Adrenal gland (tissue), 12 donors: ENCODE results near the gene KLHL2. TPM values are rescaled to one million over a fixed set of nuclear protein-coding genes. Genes with fewer than 3 reads are reported as not detected.
"Not testable (repeated sequence)": the region's sequence is repeated elsewhere in the genome, so short reads cannot be mapped to it uniquely, and the experiment has no call there.

ENCODE experiments used
- DNase-seq, 7 donors: peaks; one replicate each; pipeline ENCODE4 v3.0.0-alpha.2; 2019 to 2020
- H3K27ac ChIP-seq, 5 donors: fragments of 200-600 bp; sonication (generic) in 4 of 5; 1 replicate in 3 of 5; 2 replicates in 2 of 5; pipeline versions ENCODE4 v1.5.1 to v1.8.0; 2016 to 2020; ENCODE audit warnings: mild to moderate bottlenecking in 1 of 5
- H3K27me3 ChIP-seq: fragments of 200-600 bp; 2 replicates; pipeline ENCODE4 v1.8.0; 2021
- H3K36me3 ChIP-seq, 2 donors: fragments of 200-600 bp; replicated peaks in 1 of 2; 1 replicate in 1 of 2; 2 replicates in 1 of 2; pipeline versions ENCODE4 v1.5.1 to v1.8.0; 2018 to 2022
- H3K4me1 ChIP-seq, 2 donors: fragments of 200-600 bp; replicated peaks in 1 of 2; 1 replicate in 1 of 2; 2 replicates in 1 of 2; pipeline versions ENCODE4 v1.5.1 to v1.8.0; 2018 to 2021
- H3K4me3 ChIP-seq, 4 donors: fragments of 200-600 bp; sonication (generic) in 3 of 4; one replicate each; pipeline ENCODE4 v1.5.1; 2016 to 2018
- H3K9me3 ChIP-seq, 3 donors: fragments of 200-600 bp; sonication (generic) in 1 of 3; replicated peaks in 1 of 3; 1 replicate in 2 of 3; 2 replicates in 1 of 3; pipeline versions ENCODE4 v1.5.1 to v1.8.0; 2016 to 2021
- CTCF ChIP-seq, 6 experiments: fragments of 450-650 bp in 4 of 6; fragments of 200-600 bp in 2 of 6; sonication (generic) in 1 of 6; IDR thresholded peaks; 1 replicate in 5 of 6; 2 replicates in 1 of 6; pipeline versions ENCODE4 v1.5.1 to v1.8.0; 2016 to 2021; ENCODE audit warnings: antibody characterized with exemption in 6 of 6, mild to moderate bottlenecking in 2 of 6, moderate library complexity in 1 of 6
- POLR2A ChIP-seq, 2 donors: fragments of 450-650 bp; IDR thresholded peaks; one replicate each; pipeline ENCODE4 v1.6.1; 2017; ENCODE audit warnings: antibody characterized with exemption in 2 of 2, mild to moderate bottlenecking in 2 of 2, moderate library complexity in 1 of 2
- WGBS, 4 donors: extraction: QIAGEN DNeasy Blood & Tissue Kit in 2 of 4; methylation state at CpG; one replicate each; pipeline versions ENCODE4 v1.1.5 to v1.1.7; 2013 to 2017; 5-methylcytosine and 5-hydroxymethylcytosine counted together
- intact Hi-C, 2 donors: fragments of 100-400 bp; cut with DNase I; formaldehyde crosslinking; loops; one replicate each; pipeline versions ENCODE4 v1.14.1 to v1.15.0; 2022 to 2023
- polyA plus RNA-seq, 3 donors: library from polyadenylated mRNA; stranded (reverse); fragments of 200-250 nt in 2 of 3; fragments of 350-450 nt in 1 of 3; fragmentation: Illumina TruSeq in 1 of 3; extraction: RNeasy Lipid Tissue Mini Kit (QIAGEN cat#74804) in 1 of 3; gene quantifications; one replicate each; pipeline ENCODE4 v1.2.3, GENCODE V29; 2013 to 2014
- total RNA-seq, 9 donors: library from RNA; depleted of rRNA in 4 of 9; stranded (reverse); fragments of >200 nt in 4 of 9; fragments of 120-200 nt in 1 of 9; fragmentation: NEBNext Ultra II Directional in 1 of 9; extraction: Animal tissue kit (Norgen Biotek cat#: 25700) in 1 of 9; gene quantifications; one replicate each; pipeline versions ENCODE4 v1.1.0 to v1.2.4, GENCODE V29; 2013 to 2023
- donor health status: healthy with polysubstance abuse.
- donor health status: Bipolar disorder and iron deficiency.
- donor health status: DM: yes; HTN: yes; CAD: no.
- donor health status: DM: no; HTN: no; CAD: no.
- donor health status: DM: no; HTN: no; CAD: no.
- donor health status: DM: yes; HTN: yes; CAD: no.

The KLHL2 gene
- total and polyA plus RNA-seq, 12 donors, result 9.7 to 45.5 (median 25.2) TPM

DNA sequence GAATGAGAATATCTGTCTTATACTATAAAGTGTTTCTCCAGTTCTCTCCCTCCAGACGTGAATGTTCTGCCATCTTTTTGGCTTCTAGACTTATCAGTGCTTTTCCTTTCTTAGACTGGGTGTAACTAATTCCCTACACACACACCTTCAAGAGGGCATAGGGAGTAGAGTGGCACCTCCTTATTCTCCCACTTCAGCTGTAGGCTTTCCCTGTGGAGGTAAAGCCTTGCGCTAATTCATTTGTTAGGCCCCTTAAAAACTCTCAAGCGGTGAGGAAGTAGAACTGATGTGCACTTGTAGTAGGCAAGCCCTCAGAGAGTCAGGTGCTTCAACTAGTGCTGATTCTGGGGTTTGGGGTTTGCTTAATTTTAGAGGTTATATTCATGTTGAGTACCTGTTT, 10.0 kb downstream of the KLHL2 start:
- no peak for DNase-seq
- TF ChIP-seq CTCF (IDR thresholded peaks at IDR 0.05) (no peak), POLR2A (IDR thresholded peaks at IDR 0.05) (no peak)
- intact Hi-C loops, result no loop called here
- H3K27me3 ChIP-seq, result no peaks in the 10 kb centered on the region
- H3K27ac ChIP-seq, result no peak overlapping the region
- H3K36me3 ChIP-seq, result no peaks in the 10 kb centered on the region
- H3K4me1 ChIP-seq, result peaks cover 18 to 30% of the 10 kb centered on the region in 2 donors
- WGBS, 4 donors, result 78 to 92% (median 89%) methylated on average over 3 of the region's 3 CpGs
- no peak overlapping the region for H3K4me3 ChIP-seq
- no peaks in the 10 kb centered on the region for H3K9me3 ChIP-seq

- H3K36me3 ChIP-seq, intact Hi-C loops: not testable (repeated sequence)
- 61 to 94% (median 84%) methylated on average over 4 of the region's 4 CpGs for WGBS, 4 donors
Measured at GRCh38 chr4:165221306-165221705, 13.9 kb downstream of the KLHL2 start.

DNA sequence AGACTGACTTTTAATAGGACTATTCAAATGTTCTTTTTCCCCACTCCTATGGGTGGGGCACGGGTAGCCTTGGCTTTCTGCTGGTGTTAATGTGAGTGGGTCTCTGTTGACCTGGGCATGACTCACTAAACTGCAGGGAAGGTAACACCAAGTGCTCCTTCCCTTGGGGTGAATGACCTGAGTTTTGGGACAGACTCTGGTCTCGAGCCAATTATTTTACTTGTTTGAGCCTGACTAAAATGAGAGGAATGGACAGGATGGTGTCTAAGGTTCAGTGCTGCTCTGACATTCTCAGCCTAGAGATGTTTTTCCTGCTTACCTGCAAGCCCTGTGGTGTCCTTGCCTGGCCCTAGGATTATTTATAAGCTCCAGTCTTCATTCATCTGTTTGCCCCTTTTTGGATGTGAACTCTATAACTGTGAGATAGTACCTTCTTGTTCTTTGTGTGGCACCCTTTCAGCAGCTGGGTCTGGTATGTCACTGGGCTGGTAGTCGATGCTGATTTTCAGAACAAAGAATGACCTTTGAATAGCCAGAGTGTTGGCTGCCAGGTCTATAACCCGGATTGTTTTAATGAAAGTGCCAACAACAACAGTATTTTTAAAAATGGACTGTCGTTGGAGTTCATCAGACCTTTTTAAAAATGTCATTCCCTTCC, 14.8 kb downstream of the KLHL2 start:
- peaks cover 14 to 15% of the 10 kb centered on the region in 2 donors for H3K4me1 ChIP-seq
- intact Hi-C loops, H3K27me3 ChIP-seq, H3K36me3 ChIP-seq, H3K9me3 ChIP-seq, H3K4me3 ChIP-seq: not testable (repeated sequence)
- WGBS, 4 donors, result 5 to 19% (median 14%) methylated on average over 3 to 5 of the region's 5 CpGs
- DNase-seq, result peak in 4 of 7 donors; percentile 33 to 43 (median 40)
- H3K27ac ChIP-seq, result peak overlapping the region; percentile 33 to 75 (median 51)

More at GRCh38 chr4:165221306-165221705, 13.9 kb downstream of the KLHL2 start:
- H3K4me3 ChIP-seq, H3K27me3 ChIP-seq, H3K9me3 ChIP-seq: not testable (repeated sequence)
- peak overlapping the region in 4 of 5 donors; percentile 12 to 75 (median 34) for H3K27ac ChIP-seq
- peaks cover 15 to 16% of the 10 kb centered on the region in 2 donors for H3K4me1 ChIP-seq
- DNase-seq, result peak in 1 of 7 donors; percentile 14

GRCh38 chr4:165222651-165222994, 15.3 kb downstream of the KLHL2 start:
- no peaks in the 10 kb centered on the region for H3K9me3 ChIP-seq
- H3K27me3 ChIP-seq, result no peaks in the 10 kb centered on the region
- H3K27ac ChIP-seq, result peak overlapping the region; percentile 33 to 76 (median 51)
- DNase-seq, result peak in 3 of 7 donors; percentile 20 to 42 (median 30)
- no peaks in the 10 kb centered on the region for H3K36me3 ChIP-seq
- peaks cover 14 to 15% of the 10 kb centered on the region in 2 donors for H3K4me1 ChIP-seq
- TF ChIP-seq CTCF (IDR thresholded peaks at IDR 0.05) (no peak), POLR2A (IDR thresholded peaks at IDR 0.05) (no peak)
- H3K4me3 ChIP-seq, result no peak overlapping the region
- WGBS, 4 donors, result 23 to 38% (median 31%) methylated on average over 2 of the region's 2 CpGs
- intact Hi-C loops, result no loop called here

- H3K36me3 ChIP-seq, H3K4me1 ChIP-seq, H3K27ac ChIP-seq, H3K27me3 ChIP-seq, H3K9me3 ChIP-seq, intact Hi-C loops, DNase-seq, H3K4me3 ChIP-seq: not testable (repeated sequence)
- whole genome bisulfite sequencing, 4 donors, result 76 to 91% (median 84%) methylated on average over 2 of the region's 2 CpGs
Measured at GRCh38 chr4:165227401-165227800, 20.0 kb downstream of the KLHL2 start.

DNA sequence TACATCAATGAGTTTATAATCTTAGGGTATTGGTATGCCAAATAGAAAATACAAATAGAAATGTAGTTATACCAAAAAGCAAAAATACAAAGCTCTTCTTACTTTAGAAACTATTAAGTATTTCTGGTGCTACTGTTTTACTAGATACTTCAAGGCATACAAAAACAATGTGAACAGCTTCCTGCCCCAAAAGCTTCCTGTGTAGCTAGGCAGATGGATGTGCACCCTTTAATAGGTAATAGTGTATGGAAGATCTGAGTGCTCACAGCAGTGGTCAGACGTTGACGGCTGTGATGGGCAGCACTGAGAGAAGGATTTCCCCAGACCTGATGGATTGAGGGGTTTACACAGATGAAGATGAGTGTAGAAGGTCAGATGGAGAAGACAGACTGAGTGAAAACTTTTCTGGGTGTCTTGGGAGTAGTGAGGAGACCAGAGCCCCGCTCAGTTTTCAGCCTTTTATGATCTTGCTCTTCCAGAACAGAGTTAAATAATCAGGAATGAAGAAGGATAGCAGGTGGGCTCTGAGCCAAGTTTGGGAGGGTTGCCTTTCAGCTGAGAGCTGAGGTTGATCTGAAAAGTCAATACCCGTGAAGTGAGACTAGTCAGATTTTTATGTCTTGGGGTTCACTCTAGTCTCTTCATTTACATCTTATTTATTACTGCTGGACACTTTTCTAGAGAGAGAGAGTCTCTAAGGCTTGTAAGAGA, 22.3 kb downstream of the KLHL2 start:
- H3K4me1 ChIP-seq, H3K9me3 ChIP-seq, H3K4me3 ChIP-seq, intact Hi-C loops, H3K27me3 ChIP-seq, H3K27ac ChIP-seq, H3K36me3 ChIP-seq: not testable (repeated sequence)
- WGBS, 4 donors, result 83 to 91% (median 86%) methylated on average over 4 of the region's 4 CpGs
- peak in 1 of 7 donors; percentile 36 for DNase-seq

GRCh38 chr4:165232623-165233433, 25.5 kb downstream of the KLHL2 start:
- H3K4me3 ChIP-seq, DNase-seq, H3K4me1 ChIP-seq, H3K9me3 ChIP-seq, H3K27me3 ChIP-seq, H3K36me3 ChIP-seq, intact Hi-C loops, H3K27ac ChIP-seq: not testable (repeated sequence)
- WGBS, 4 donors, result 80 to 85% (median 82%) methylated on average over 4 of the region's 4 CpGs
